TTC549 (cell line): ENCODE results near the gene RBMS3.

Source experiments
- FAIRE-seq: peaks from 2 replicates; lab custom pipeline; 2012; peaks lifted over from hg19 to GRCh38; lab: Jason Lieb, UNC

The RBMS3 gene

DNA sequence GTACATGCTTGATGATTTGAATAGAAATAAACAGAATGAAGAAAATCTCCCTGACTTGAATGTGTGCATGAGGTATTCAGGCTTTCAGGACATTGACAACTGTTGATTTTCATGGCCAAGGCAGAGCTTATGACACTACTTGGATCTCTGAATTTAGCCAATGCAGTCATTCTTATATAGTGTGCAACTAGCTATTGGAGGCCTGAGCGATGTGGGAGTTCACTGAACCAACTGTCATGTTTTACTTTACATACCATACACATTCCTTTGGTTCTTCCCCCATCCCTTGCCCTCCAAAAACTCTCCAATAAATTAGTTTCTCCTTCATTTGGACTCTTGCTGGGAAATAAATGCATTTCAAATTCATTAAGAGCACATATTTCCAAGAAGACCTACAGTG lies 460.4 kb downstream of the RBMS3 start:
- no peak for FAIRE-seq

GRCh38 chr3:29745232-29745870 lies 464.5 kb downstream of the RBMS3 start:
- no peak for FAIRE-seq

- no peak for FAIRE-seq
Measured at GRCh38 chr3:29746163-29746760, 465.4 kb downstream of the RBMS3 start.

GRCh38 chr3:29747991-29748390 lies 467.1 kb downstream of the RBMS3 start:
- FAIRE-seq = no peak

DNA sequence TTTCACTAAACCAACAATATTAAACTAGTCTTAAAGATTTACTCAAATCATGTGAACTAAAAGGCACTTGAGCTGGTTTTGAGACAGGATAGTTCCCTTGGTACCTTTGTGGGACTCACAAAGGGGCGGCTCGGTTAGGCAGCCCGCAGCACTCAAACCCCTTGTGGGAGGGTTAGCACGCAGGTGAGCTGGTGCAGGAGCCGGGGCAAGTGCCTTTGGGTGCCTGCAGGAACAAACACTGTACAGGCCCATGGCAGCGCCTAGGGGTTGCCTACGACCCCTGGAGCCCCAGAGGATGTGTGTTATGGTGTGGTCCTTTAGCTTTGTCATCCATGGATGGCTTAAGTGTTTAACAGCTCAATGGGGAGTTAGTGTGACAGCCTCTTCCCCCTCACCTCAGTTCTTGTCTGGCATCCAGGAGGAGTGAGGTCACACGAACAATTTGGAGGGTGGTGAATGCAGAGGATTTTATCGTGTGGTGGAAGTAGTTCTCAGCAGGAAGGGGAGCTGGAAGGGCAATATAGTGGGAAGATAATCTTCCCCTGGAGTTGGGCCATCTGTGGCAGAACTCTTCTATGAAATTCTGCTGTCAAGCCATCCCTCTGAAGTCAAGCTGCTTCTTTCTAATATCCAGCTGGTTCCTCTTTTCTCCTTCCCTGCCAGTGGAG lies 470.9 kb downstream of the RBMS3 start:
- FAIRE-seq = no peak

GRCh38 chr3:29754346-29754745 lies 473.5 kb downstream of the RBMS3 start:
- no peak for FAIRE-seq

DNA sequence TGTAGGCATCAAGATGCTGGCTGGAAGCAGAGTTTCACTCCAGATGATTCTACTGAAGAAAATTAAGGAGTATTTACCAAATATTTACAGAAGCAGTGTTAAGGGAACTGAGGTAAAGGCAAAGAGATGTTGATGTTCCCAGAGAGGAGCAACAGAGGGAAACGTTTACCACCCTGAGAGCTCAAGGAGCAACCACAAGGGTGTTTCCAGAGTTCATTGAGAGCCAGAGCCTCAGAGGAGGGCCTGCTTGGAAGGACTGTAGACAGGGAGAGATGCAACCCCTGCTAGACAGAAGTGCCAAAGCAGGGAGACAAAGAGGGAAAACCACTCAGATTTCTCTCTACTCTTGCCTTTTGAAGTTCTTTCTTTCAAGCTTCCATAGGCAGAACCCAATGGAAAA lies 474.5 kb downstream of the RBMS3 start:
- no peak for FAIRE-seq

GRCh38 chr3:29757054-29757777 lies 476.3 kb downstream of the RBMS3 start:
- FAIRE-seq = no peak

DNA sequence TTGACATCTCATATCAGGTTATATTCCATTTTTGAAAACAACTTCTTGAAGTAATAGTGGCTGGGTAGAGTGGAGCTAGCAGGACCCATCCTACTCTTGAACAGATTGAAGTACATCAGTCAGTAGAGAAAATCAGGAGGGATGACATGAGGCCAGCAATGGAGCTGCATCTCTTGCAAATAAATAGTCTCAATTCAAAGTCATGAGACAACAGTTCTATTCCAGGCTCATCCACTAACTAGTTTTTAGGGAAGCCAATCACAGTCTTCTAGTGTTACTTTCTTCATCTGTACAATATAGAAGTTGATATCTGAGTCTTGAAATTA lies 477.2 kb downstream of the RBMS3 start:
- no peak for FAIRE-seq

- FAIRE-seq = no peak
Measured at GRCh38 chr3:29758434-29759322, 477.8 kb downstream of the RBMS3 start.

GRCh38 chr3:29759411-29760225 lies 478.7 kb downstream of the RBMS3 start:
- FAIRE-seq = no peak

- FAIRE-seq = no peak
Measured at GRCh38 chr3:29760226-29760685, 479.4 kb downstream of the RBMS3 start.

- FAIRE-seq = no peak
Measured at GRCh38 chr3:29761517-29761916, 480.6 kb downstream of the RBMS3 start.

GRCh38 chr3:29763115-29763514 lies 482.2 kb downstream of the RBMS3 start:
- no peak for FAIRE-seq

- no peak for FAIRE-seq
Measured at GRCh38 chr3:29764041-29764440, 483.2 kb downstream of the RBMS3 start.

DNA sequence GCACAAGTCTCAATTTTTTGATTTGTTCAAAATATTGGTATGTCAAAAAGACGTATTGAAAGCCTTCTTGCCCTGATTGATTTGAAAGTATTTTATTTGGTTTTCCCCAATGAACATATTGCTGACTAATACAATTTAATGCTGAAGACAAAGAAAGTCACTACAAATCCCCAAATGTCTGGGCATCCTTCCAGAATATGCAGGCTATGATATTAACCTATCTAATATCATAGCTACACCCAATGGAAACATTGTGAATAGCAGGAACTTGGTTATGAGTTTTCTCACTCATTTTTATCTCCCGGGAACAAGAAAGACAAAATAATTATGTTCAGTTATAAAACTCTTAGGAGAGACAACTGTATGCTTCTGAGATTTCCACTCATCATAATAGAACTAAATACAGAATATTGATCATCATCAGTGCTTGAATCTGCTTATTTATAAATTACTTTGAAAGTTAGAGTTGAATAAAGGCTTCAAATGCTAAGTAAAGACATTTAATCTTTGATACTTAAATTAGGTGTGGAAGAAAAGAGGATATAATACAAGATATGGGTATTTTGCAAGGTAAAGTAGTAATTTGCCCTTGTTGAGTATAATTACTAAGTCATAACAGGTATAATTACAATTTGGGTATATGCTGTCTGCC lies 483.9 kb downstream of the RBMS3 start:
- FAIRE-seq = no peak

DNA sequence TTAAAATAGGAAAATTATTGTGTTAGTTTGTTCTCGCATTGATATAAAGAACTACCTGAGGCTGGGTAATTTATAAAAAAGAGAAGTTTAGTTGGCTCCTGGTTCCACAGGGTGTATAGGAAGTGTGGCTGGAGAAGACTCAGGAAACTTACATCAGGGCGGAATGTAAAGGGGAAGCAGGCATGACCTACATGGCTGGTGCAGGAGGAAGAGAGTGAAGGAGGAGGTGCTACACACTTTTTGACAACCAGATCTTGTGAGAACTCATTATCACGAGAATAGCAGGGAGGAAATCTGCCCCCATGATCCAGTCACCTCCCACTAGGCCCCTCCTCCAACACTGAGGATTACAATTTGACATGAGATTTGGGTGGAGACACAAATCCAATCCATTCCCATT lies 490.7 kb downstream of the RBMS3 start:
- FAIRE-seq = no peak

DNA sequence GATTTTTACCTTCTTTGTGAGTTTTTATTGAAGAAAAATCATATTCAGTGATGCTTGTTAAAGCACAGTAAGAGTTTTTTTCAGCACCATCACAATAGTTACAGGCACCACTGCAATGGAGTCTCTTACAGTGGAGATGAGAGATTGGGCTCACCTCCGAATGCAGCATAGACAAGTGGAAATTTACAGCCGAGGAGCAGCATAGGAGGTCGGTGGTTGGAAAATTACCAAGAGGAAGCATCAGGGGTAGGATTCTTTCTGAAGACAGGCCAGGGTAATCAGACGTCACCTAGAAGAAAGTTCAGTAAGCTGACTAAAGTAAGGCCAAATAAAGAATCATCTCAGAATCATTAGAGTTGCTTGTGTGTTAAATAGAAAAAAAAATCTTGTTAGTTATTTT lies 491.6 kb downstream of the RBMS3 start:
- FAIRE-seq = no peak

DNA sequence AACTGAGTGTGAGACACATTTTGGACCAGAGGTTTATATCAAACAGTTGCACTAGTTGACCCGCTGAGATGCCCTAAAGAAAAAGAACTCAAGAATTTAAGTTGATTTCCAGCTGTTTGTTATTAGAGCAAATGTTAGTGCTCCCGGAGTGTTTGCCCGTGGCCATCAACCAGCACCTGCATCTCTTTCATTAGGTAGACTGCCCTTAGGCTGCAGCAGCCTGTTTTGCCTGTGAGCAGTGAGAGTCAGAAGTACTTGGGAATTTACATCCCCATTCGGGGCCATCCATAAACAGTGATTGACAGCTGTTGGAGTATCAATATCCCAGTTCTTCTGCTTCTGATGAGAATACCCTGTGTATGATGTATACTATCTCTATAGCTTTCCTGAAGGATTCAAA lies 492.6 kb downstream of the RBMS3 start:
- no peak for FAIRE-seq

DNA sequence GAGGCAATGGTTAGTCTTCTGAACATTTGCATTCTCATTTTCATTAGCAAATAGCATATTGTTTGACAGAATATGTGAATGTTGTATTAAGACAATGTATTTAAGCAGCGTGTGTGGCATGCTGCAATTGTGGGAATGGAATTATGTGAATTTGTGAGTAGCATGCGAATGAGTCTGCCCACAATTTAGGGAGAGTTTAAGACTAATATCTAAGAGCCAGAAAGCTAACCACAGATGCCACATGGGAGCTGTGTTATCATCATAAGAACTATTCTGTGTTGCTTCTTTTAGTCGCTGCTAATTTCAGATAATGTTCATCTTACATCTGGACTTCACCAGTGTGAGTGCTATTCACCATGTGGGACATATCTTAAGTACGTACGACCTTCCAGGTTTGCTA lies 494.5 kb downstream of the RBMS3 start:
- no peak for FAIRE-seq

- FAIRE-seq = no peak
Measured at GRCh38 chr3:29777869-29778268, 497.0 kb downstream of the RBMS3 start.
